H1 (cell line): ENCODE data around the gene CAST. TPM values are rescaled to one million over a fixed set of nuclear protein-coding genes. Genes with fewer than 3 reads are reported as not detected.

Experiments
- CTCF ChIA-PET: fragments of 300-600 bp; sonication (Branson Sonifier 250); formaldehyde crosslinking; loops from one replicate; lab custom pipeline; 2021; ENCODE audit not compliant: partially characterized antibody; lab: Charles Lee
- POLR2A ChIA-PET: fragments of 300-600 bp; sonication (Branson Sonifier 250); formaldehyde crosslinking; loops from one replicate; lab custom pipeline; 2021; ENCODE audit warnings: inconsistent platforms; ENCODE audit not compliant: partially characterized antibody; lab: Charles Lee
- DNase-seq, 2 experiments: peaks; one replicate each; pipeline versions ENCODE4 v3.0.0 to v3.0.0-alpha.2; 2010 to 2022; ENCODE audit warnings: low spot score in 2 of 2, low read depth in 1 of 2, mixed read lengths in 1 of 2
- FAIRE-seq: peaks from 2 replicates; lab custom pipeline; 2011; peaks lifted over from hg19 to GRCh38; lab: Jason Lieb, UNC
- H2AFZ ChIP-seq: 2 replicates; pipeline ENCODE4 v1.8.1; 2012; ENCODE audit warnings: low read length, inconsistent platforms
- H2AK5ac ChIP-seq: 2 replicates; pipeline ENCODE4 v1.6.1; 2013; ENCODE audit warnings: low read depth, low read length
- H2BK120ac ChIP-seq: replicated peaks from 2 replicates; pipeline ENCODE3; 2013; ENCODE audit warnings: low read depth, low read length, inconsistent platforms
- H2BK12ac ChIP-seq: 2 replicates; pipeline ENCODE4 v1.6.1; 2013; ENCODE audit warnings: low read depth, low read length
- H2BK15ac ChIP-seq: 2 replicates; pipeline ENCODE4 v1.6.1; 2013; ENCODE audit warnings: low read length
- H2BK20ac ChIP-seq: 2 replicates; pipeline ENCODE4 v1.6.1; 2013; ENCODE audit warnings: low read length
- H2BK5ac ChIP-seq: 2 replicates; pipeline ENCODE4 v1.6.1; 2013; ENCODE audit warnings: low read depth, low read length
- H3K14ac ChIP-seq: 2 replicates; pipeline ENCODE4 v1.6.1; 2013; ENCODE audit warnings: inconsistent platforms; ENCODE audit not compliant: insufficient read length
- H3K18ac ChIP-seq: 2 replicates; pipeline ENCODE4 v1.6.1; 2013; ENCODE audit warnings: low read length; ENCODE audit errors: extremely low read depth
- H3K23ac ChIP-seq: 2 replicates; pipeline ENCODE4 v1.6.1; 2013; ENCODE audit warnings: inconsistent platforms; ENCODE audit not compliant: insufficient read length
- H3K23me2 ChIP-seq: 2 replicates; pipeline ENCODE4 v1.6.1; 2013; ENCODE audit warnings: low read depth, low read length
- H3K27ac ChIP-seq: 2 replicates; pipeline ENCODE4 v1.6.1; 2011; ENCODE audit warnings: low read depth, low read length, inconsistent platforms
- H3K27me3 ChIP-seq, 4 experiments: replicated peaks in 1 of 4; 1 replicate in 1 of 4; 2 replicates in 3 of 4; pipeline versions ENCODE4 v1.6.1 to v1.8.1; 2011 to 2013; ENCODE audit warnings: low read length in 3 of 4, mild to moderate bottlenecking in 3 of 4, inconsistent platforms in 2 of 4, mixed read lengths in 2 of 4, moderate library complexity in 1 of 4; ENCODE audit not compliant: control insufficient read depth in 3 of 4, insufficient read depth in 3 of 4; ENCODE audit errors: extremely low read depth in 1 of 4
- H3K36me3 ChIP-seq, 4 experiments: 2 replicates each; pipeline versions ENCODE4 v1.6.1 to v1.8.1; 2011 to 2013; ENCODE audit warnings: mild to moderate bottlenecking in 4 of 4, low read length in 3 of 4, moderate library complexity in 2 of 4, control low read depth in 1 of 4, inconsistent platforms in 1 of 4; ENCODE audit not compliant: insufficient read depth in 4 of 4, control insufficient read depth in 2 of 4
- H3K4ac ChIP-seq: replicated peaks from 2 replicates; pipeline ENCODE3; 2013; ENCODE audit warnings: low read length, low read depth, mixed read lengths, inconsistent platforms; ENCODE audit not compliant: insufficient read length
- H3K4me1 ChIP-seq, 4 experiments: replicated peaks in 1 of 4; 1 replicate in 1 of 4; 2 replicates in 3 of 4; pipeline versions ENCODE4 v1.6.1 to v1.8.1; 2011 to 2013; ENCODE audit warnings: low read length in 3 of 4, inconsistent platforms in 2 of 4, mixed read lengths in 1 of 4; ENCODE audit not compliant: insufficient read depth in 4 of 4, control insufficient read depth in 3 of 4
- H3K4me2 ChIP-seq, 2 experiments: 2 replicates each; pipeline versions ENCODE4 v1.6.1 to v1.8.1; 2011 to 2013; ENCODE audit warnings: low read depth in 2 of 2, low read length in 2 of 2, control low read depth in 1 of 2, inconsistent platforms in 1 of 2, mild to moderate bottlenecking in 1 of 2; ENCODE audit not compliant: insufficient read depth in 1 of 2
- H3K4me3 ChIP-seq, 4 experiments: fragments of 200-600, 300-600 bp in 1 of 4; sonication (generic), shearing (Covaris generic), sonication (Bioruptor Twin) in 1 of 4; 2 replicates each; pipeline versions ENCODE4 v1.5.1 to v1.8.1; 2011 to 2016; ENCODE audit warnings: low read length in 4 of 4, low read depth in 3 of 4, control low read depth in 2 of 4, inconsistent platforms in 2 of 4, mild to moderate bottlenecking in 2 of 4, mixed read lengths in 1 of 4, moderate library complexity in 1 of 4; ENCODE audit not compliant: insufficient read depth in 2 of 4; ENCODE audit errors: extremely low read depth in 1 of 4
- H3K56ac ChIP-seq: replicated peaks from 2 replicates; pipeline ENCODE3; 2013; ENCODE audit warnings: low read depth, mild to moderate bottlenecking, mixed read lengths, low read length, inconsistent platforms; ENCODE audit not compliant: insufficient read length
- H3K79me1 ChIP-seq: 2 replicates; pipeline ENCODE4 v1.6.1; 2013; ENCODE audit warnings: low read depth, low read length, control low read depth
- H3K79me2 ChIP-seq, 2 experiments: 2 replicates each; pipeline versions ENCODE4 v1.6.1 to v1.8.1; 2012 to 2013; ENCODE audit warnings: low read length in 2 of 2, mild to moderate bottlenecking in 2 of 2, inconsistent platforms in 1 of 2; ENCODE audit not compliant: insufficient read depth in 2 of 2, control insufficient read depth in 1 of 2
- H3K9ac ChIP-seq, 4 experiments: replicated peaks in 1 of 4; 1 replicate in 1 of 4; 2 replicates in 3 of 4; pipeline versions ENCODE4 v1.6.1 to v1.8.1; 2011 to 2013; ENCODE audit warnings: low read depth in 3 of 4, low read length in 3 of 4, control low read depth in 2 of 4, mild to moderate bottlenecking in 2 of 4, moderate library complexity in 2 of 4, inconsistent platforms in 1 of 4; ENCODE audit errors: extremely low read depth in 1 of 4
- H3K9me3 ChIP-seq, 2 experiments: 2 replicates each; pipeline versions ENCODE4 v1.6.1 to v1.8.1; 2012 to 2013; ENCODE audit warnings: mild to moderate bottlenecking in 2 of 2, moderate library complexity in 2 of 2, control low read depth in 1 of 2, inconsistent platforms in 1 of 2, low read depth in 1 of 2, low read length in 1 of 2, mixed read lengths in 1 of 2; ENCODE audit not compliant: insufficient read depth in 2 of 2
- H4K20me1 ChIP-seq, 2 experiments: replicated peaks in 1 of 2; 2 replicates each; pipeline versions ENCODE3 to v1.8.1; 2011 to 2013; ENCODE audit warnings: inconsistent platforms in 2 of 2, low read length in 2 of 2, mild to moderate bottlenecking in 1 of 2; ENCODE audit not compliant: insufficient read depth in 2 of 2, control insufficient read depth in 1 of 2
- H4K5ac ChIP-seq: 2 replicates; pipeline ENCODE4 v1.6.1; 2013; ENCODE audit warnings: low read length, low read depth, mixed read lengths, inconsistent platforms; ENCODE audit not compliant: insufficient read length
- H4K8ac ChIP-seq: 2 replicates; pipeline ENCODE4 v1.8.0; 2013; ENCODE audit warnings: mild to moderate bottlenecking, moderate library complexity, low read length, inconsistent platforms; ENCODE audit not compliant: insufficient read depth; ENCODE audit errors: extremely low read depth
- H4K91ac ChIP-seq: replicated peaks from 2 replicates; pipeline ENCODE3; 2013; ENCODE audit warnings: low read length, mixed read lengths, inconsistent platforms; ENCODE audit not compliant: insufficient read length
- CTBP2 ChIP-seq: IDR thresholded peaks from 2 replicates; pipeline ENCODE4 v1.7.0; 2011; ENCODE audit warnings: borderline replicate concordance, mild to moderate bottlenecking, moderate library complexity, mixed read lengths, low read length; ENCODE audit not compliant: insufficient read depth, insufficient read length
- EP300 ChIP-seq, 2 experiments: IDR thresholded peaks; 1 replicate in 1 of 2; 2 replicates in 1 of 2; pipeline ENCODE4 v1.6.1; 2011 to 2012; ENCODE audit warnings: low read depth in 2 of 2, low read length in 2 of 2, mild to moderate bottlenecking in 2 of 2, borderline replicate concordance in 1 of 2, inconsistent platforms in 1 of 2, moderate library complexity in 1 of 2
- FOSL1 ChIP-seq: IDR thresholded peaks from 2 replicates; pipeline ENCODE4 v1.6.1; 2011; ENCODE audit warnings: mild to moderate bottlenecking, low read depth, low read length, moderate library complexity; ENCODE audit not compliant: insufficient read depth
- KDM4A ChIP-seq: IDR thresholded peaks from one replicate; pipeline ENCODE4 v1.7.1; 2012; ENCODE audit warnings: low read depth, mild to moderate bottlenecking, moderate library complexity, low read length, inconsistent platforms; ENCODE audit not compliant: severe bottlenecking
- PHF8 ChIP-seq: fragments of 200-600 bp; sonication (generic); conservative IDR thresholded peaks from 2 replicates; pipeline ENCODE4 v1.7.1; 2012; ENCODE audit warnings: low read depth, mild to moderate bottlenecking, inconsistent platforms, low read length, moderate library complexity
- POLR2AphosphoS5 ChIP-seq: IDR thresholded peaks from 2 replicates; pipeline ENCODE4 v1.6.1; 2011; ENCODE audit warnings: low read depth, low read length
- POU5F1 ChIP-seq: IDR thresholded peaks from 2 replicates; pipeline ENCODE4 v1.6.1; 2011; ENCODE audit warnings: low read depth, mild to moderate bottlenecking, low read length, moderate library complexity
- RNF2 ChIP-seq: fragments of 200-900, 300-1000 bp; sonication (generic); IDR thresholded peaks from 2 replicates; pipeline ENCODE4 v1.7.1; 2016; ENCODE audit warnings: borderline replicate concordance, low read depth, mild to moderate bottlenecking, antibody characterized with exemption, low read length; ENCODE audit not compliant: poor library complexity, severe bottlenecking; ENCODE audit errors: missing control alignments
- SIN3A ChIP-seq, 2 experiments: IDR thresholded peaks in 1 of 2; conservative IDR thresholded peaks in 1 of 2; 2 replicates each; pipeline ENCODE4 v1.6.1; 2011 to 2012; ENCODE audit warnings: low read length in 2 of 2, improper control_type of control experiment in 1 of 2, low read depth in 1 of 2, mild to moderate bottlenecking in 1 of 2
- SP2 ChIP-seq: IDR thresholded peaks from 2 replicates; pipeline ENCODE4 v1.6.1; 2012; ENCODE audit warnings: mild to moderate bottlenecking, low read length, inconsistent platforms
- TBP ChIP-seq: IDR thresholded peaks from 2 replicates; pipeline ENCODE4 v1.6.1; 2011; ENCODE audit warnings: low read depth, low read length, improper control_type of control experiment
- TEAD4 ChIP-seq: IDR thresholded peaks from 2 replicates; pipeline ENCODE4 v1.6.1; 2012; ENCODE audit warnings: low read depth, low read length, inconsistent platforms, mixed read lengths
- YY1 ChIP-seq: IDR thresholded peaks from 2 replicates; pipeline ENCODE4 v1.6.1; 2011; ENCODE audit warnings: low read depth, mild to moderate bottlenecking, low read length
- WGBS, 2 experiments: shearing (Covaris generic) in 1 of 2; methylation state at CpG; one replicate each; pipeline versions ENCODE4 v1.1.6 to v1.1.7; 2013 to 2015; ENCODE audit warnings: low lambda C conversion rate in 2 of 2, mixed read lengths in 2 of 2, inconsistent platforms in 1 of 2, low coverage in 1 of 2, missing lambda C conversion rate in 1 of 2; ENCODE audit not compliant: insufficient replicate concordance in 2 of 2, insufficient coverage in 1 of 2, insufficient read length in 1 of 2; ENCODE audit errors: extremely low coverage in 1 of 2, missing lambda C conversion rate in 1 of 2; 5-methylcytosine and 5-hydroxymethylcytosine counted together
- polyA plus RNA-seq, 7 experiments: library from polyadenylated mRNA; depleted of rRNA in 3 of 7; stranded (reverse) in 5 of 7; unstranded in 2 of 7; fragments of >200 nt in 5 of 7; fragments of 200-250 nt in 2 of 7; gene quantifications; 1 replicate in 5 of 7; 2 replicates in 1 of 7; 4 replicates in 1 of 7; pipeline versions ENCODE4 v1.2.1 to v1.2.3, GENCODE V29; 2011 to 2013; ENCODE audit warnings: missing spikeins in 2 of 7, mixed read lengths in 2 of 7
- total RNA-seq: library from RNA; stranded (reverse); fragmentation: NEBNext Ultra II Directional; extraction: Animal tissue kit (Norgen Biotek cat#: 25700); gene quantifications from 2 replicates; pipeline ENCODE4 v1.2.1, GENCODE V29; 2021

CAST gene
- total and polyA plus RNA-seq, 2 of the 8 experiments (the other 6 are each of a cell fraction or from before 2014, with no cell fraction given): 9.0 to 48.2 TPM

- Histone ChIP-seq H3K4me1 (peaks cover 0 to 3% (median 0%) of the 10 kb centered on the region in 4 experiments; a peak in 2 of 7 replicates), H3K4me2 (no peak overlapping the region), H3K36me3 (no peaks in the 10 kb centered on the region), H3K27me3 (no peaks in the 10 kb centered on the region), H4K91ac (no peak overlapping the region), H3K79me1 (no peaks in the 10 kb centered on the region), H2AFZ (no peak overlapping the region), H2BK15ac (no peak overlapping the region), H2BK20ac (no peak overlapping the region), H3K27ac (no peak overlapping the region), H2BK12ac (no peak overlapping the region), H3K9me3 (no peaks in the 10 kb centered on the region), H3K56ac (no peak overlapping the region), H2BK5ac (no peak overlapping the region), H2AK5ac (no peak overlapping the region), H4K20me1 (no peaks in the 10 kb centered on the region), H2BK120ac (no peak overlapping the region), H3K9ac (no peak overlapping the region), H4K8ac (no peak overlapping the region), H3K4ac (no peak overlapping the region), H3K23me2 (no peaks in the 10 kb centered on the region), H3K23ac (no peak overlapping the region), H4K5ac (no peak overlapping the region), H3K4me3 (no peak overlapping the region), H3K14ac (no peak overlapping the region), H3K79me2 (no peaks in the 10 kb centered on the region), H3K18ac (no peak overlapping the region)
- WGBS, 2 experiments: 66% methylated on average over 3 of the region's 3 CpGs; no CpG with 5 or more reads in 1 of the 2 experiments
- POLR2A ChIA-PET: interaction anchor here (1.6 kb wide), 1 partner anchor 9 kb away, joined by 3 read pairs; no protein-coding TSS in a partner anchor
- FAIRE-seq: no peak
- CTCF ChIA-PET: interaction anchor here (0.6 to 1.7 kb wide), 3 partner anchors 24 to 367 kb away, joined by 3 to 5 read pairs (median 3); no protein-coding TSS in a partner anchor
- DNase-seq: no peak
- TF ChIP-seq PHF8: no peak
- TF ChIP-seq YY1: no peak
- TF ChIP-seq FOSL1: no peak
- no peak for TF ChIP-seq SP2
- no peak for TF ChIP-seq SIN3A (conservative IDR thresholded peaks at IDR 0.05 in 1 of 2, IDR thresholded peaks at IDR 0.05 in 1 of 2; ENCODE audit: low read depth in 1 of 2, low read length in 2 of 2)
- no peak for TF ChIP-seq KDM4A
- no peak for TF ChIP-seq TEAD4
- TF ChIP-seq RNF2: no peak
- TF ChIP-seq CTBP2: no peak
- TF ChIP-seq POU5F1: no peak
- no peak for TF ChIP-seq EP300 (IDR thresholded peaks at IDR 0.05; ENCODE audit: borderline replicate concordance in 1 of 2, low read depth in 2 of 2, low read length in 2 of 2)
- no peak for TF ChIP-seq POLR2AphosphoS5
- TF ChIP-seq TBP: no peak
Measured at GRCh38 chr5:96638561-96638960, 23.6 kb upstream of the CAST start.
